NCI-H226 (cell line): ENCODE results near the gene SSR3.
A peak's percentile ranks its signal among the peaks of the same experiment; 100 is the strongest.

Experiments used
- DNase-seq: peaks from one replicate; pipeline ENCODE4 v3.0.0-alpha.2; 2015

SSR3 gene

DNA sequence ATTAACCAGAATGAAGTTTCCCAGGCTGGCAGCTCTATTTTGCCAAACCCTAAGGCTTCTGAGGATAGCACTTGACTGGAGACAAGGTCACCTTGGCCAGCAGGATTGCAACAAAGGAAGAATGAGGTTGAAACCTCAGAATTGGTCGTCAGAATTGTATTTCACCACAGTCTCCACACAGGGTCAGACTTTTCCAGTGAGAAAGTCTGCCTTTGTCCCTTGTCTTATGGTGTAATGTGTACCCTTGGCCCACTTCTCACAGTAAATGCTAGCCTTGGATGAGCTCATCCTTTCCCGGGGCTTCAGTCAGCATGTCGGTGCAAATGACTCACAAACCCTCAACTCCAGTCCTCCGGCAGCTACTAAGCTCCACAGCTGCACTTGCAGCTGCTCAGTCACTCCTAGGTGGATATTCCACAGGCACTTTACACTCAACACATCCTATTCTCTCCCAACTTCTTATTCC lies 19.7 kb downstream of the SSR3 start:
- peak; percentile 85 for DNase-seq

DNA sequence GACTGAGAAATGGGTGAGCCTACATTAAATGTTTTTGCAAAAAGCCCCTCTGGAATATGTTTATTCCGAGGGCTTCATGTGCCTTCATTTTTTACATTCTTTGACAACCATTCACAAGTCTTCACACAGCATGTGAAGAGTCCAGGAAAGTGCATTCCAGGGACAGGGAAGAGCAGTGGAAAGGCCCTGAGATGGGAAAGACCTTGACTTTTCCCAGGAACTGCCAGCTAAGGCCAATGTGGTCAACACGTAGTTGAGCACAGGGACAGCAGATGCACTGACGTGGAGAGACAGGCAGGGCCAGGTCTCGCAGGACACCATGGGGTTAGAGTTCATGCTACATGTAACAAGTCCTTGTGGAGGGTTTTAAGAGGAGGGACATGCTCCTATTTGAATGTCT lies 21.7 kb downstream of the SSR3 start:
- DNase-seq: no peak

DNA sequence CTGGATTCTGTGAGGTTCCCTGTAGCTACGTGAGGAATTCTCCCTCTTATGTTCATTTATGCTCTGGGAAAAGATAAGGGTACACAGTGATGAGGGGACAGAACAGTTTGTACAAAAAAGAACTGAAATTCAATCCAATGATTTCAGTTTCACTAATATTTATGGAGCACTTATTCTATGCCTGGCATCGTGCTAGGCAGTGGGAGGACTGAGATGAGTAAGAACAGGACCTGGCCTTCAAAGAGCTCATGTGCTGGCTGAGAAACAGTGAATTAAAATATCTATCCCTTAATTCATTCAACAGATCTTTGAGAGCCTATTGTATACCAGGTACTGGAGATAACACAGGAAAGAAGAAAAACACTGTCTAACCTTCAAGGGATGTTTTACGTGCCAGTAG lies 22.2 kb downstream of the SSR3 start:
- no peak for DNase-seq

DNA sequence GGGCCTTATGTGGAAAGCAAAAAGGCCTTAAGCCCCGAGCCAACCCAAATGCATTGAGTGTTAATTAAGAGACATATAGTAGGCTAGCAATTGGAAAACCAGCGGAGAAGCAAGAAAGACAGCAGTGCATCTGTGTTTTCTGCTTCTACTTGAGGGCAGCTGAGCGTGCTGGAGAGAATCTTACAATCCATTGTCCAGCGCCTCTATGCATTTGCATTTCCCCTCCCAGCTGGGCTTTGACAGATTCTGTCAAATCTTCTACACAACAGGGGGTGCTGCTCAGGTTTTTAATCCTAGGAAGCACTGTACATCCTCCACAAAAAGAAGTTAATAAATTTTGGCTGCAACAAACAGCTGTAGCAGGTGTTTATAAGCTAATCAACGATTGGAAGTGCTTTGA lies 23.9 kb downstream of the SSR3 start:
- no peak for DNase-seq

DNA sequence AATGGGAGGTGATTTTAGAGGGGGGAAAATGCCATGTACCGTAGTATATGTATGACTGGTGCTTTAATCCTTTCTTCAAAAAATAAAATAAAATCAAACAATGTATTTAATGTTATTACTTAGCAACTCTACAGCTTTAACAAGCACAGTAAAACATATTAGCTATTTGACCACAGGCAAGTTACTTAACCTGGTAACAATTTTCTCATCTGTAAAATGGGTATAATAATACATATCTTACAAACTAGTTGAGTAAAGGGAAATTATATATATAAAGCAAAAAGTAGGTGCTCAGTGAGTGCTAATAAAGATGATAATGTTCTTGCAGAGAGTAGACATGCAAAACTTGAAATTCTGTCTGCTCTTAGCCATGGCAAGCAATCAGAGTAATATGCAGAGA lies 27.9 kb downstream of the SSR3 start:
- no peak for DNase-seq

DNA sequence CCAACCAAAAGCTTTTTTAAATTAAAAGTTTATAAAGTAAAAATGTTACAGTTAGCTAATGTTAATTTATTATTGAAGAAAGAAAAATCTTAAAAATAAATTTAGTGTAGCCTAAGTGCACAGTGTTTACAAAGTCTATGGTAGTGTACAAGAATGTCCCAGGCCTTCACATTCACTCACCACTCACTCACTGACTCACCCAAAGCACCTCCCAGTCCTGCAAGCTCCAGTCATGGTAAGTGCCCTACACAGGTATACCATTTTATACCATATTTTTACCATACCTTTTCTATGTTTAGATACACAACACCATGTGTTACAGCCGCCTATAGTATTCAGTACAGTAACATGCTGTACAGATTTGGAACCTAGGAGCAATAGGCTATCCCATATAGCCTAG lies 29.1 kb downstream of the SSR3 start:
- DNase-seq: no peak

DNA sequence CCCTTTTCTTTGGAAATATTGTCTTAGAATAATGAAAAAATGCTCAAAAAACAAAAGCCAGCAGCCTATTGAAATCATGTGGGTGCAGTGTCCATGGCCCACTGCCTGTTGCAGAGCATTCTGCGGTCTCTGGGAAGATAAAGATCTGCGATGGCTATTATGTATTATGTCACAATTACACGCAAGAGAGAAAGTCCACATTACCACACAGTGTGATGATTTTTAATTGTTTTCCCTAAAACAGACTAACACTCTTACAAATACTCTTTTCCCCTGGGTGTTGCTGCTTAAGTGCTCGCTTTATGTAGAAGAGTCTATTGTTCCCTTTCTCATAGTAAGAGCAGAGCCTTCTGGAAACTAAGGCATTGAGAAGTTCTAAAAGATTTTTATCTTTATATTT lies 32.2 kb downstream of the SSR3 start:
- DNase-seq: no peak

DNA sequence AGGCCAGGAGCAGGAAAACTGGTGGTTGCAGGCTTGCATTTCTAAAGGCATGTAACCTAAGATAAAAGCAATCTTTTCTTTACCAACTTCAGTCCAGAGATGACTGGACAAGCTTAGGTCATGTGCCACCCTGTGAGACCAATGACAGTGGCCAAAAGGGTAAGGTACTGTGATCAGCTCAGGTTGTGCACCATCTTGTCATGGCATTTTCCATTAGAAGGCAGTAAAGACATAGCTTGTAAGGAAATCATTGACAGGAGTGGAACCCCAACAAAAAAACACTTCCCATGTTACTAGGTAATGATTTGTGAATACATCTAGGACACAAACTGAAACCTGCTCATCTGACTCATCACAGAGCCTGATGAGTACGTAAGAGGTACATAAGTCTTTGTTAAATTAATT lies 35.2 kb downstream of the SSR3 start:
- no peak for DNase-seq

DNA sequence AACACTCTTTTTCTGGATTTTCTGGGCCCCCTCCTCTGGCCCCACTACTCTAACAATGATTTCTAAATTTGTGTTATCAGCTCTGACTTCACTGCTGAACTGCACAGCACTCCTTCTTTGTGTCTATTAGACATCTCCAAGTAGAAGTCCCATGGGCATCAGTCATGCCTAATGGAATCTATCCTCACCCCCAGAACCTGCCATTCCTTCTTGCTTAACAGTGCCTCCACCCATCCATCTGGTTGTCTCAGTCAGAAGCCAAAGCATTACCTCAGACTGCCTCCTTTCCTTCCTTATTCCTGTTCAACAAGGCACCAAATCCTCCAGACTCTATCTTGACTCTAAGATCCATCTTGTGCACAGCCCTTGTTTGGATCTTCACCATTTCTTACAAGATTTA lies 36.2 kb downstream of the SSR3 start:
- DNase-seq: peak; percentile 62

DNA sequence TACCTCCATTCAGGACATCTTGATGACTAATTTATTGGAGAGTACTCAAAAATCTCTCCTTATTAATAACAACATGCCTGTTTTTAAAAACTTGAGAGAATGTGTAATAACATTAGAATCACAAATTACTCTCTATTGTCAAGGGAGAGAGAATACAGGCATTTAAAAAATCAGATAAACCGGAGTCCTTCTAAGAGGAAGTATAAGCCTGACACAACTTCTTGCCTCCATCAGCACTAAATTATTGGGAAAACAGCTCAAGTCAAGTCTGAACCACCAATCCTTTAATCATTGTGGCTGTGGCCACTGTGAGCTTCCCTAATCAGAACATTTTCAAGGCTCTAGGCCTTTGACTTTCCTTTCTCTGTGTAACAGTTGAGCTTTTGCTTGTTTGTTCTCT lies 38.0 kb downstream of the SSR3 start:
- no peak for DNase-seq

DNA sequence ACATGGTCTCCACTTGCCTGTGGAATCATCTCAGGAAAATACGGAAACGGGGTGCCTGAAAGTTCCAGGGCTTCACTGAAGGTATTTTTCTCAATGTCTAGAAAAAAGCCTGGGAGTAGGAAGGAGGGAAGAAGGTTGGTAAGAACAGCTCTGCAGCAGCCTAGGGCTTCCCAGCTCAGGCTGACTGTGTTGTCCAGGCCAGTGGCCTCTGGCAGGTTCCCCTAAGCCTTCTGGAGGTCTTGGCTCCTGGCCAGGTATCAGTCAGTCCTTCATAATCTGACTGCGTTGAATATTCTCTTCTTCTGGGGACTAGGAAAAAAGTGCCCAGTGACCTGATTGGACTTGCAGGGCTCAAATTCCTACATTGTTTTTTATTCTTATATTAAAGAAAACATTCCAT lies 38.6 kb downstream of the SSR3 start:
- DNase-seq: no peak

DNA sequence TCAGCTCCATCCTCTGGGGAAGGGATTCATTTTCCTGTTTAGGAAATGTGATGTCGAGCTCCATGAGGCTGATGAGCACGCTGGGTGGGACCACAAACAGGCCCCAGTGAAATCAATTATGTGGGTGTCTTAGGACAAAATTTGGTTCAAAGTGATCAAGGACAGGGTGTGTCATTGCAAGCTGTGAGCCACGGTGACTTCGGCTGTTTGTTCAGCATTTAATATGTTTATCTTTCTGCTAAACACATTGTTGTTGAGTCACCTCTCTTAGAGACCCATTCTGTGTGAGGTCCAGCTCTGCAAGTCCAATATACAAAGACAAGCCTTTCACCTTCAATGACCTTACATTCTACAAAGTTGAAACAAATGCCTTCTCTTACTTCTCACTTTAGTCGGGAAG lies 41.3 kb downstream of the SSR3 start:
- DNase-seq: no peak

DNA sequence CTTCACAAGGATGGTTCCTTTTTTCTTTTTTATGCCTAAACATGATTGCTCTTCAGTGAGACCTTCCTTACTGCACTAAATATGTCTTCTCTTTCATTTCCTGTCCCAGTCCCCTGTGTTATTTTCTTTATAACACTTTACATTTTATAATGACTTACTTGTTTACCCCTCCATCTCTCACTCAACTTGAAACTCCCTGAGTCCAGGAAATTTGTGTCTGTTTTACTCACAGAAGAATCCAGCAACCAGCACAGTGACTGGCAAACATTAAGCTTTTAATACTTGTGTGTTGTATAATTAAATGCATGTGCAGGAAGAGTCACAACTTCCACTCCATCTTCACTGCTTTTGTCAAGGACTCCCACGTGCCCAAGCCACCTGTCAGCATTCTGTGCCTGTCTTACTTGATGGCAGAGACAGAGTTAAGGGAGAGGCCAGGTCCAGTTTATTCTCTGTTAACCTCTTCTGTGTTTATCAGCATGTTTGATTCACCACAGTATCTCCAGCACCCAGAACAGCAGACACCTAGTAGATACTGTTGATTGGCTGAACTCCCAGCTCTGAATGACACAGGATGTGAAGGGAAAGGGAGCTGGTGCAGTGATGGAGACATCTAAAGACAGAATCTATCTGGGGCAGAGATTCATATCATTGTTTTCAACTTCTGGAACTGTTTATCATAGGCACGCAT lies 42.8 kb downstream of the SSR3 start:
- no peak for DNase-seq

DNA sequence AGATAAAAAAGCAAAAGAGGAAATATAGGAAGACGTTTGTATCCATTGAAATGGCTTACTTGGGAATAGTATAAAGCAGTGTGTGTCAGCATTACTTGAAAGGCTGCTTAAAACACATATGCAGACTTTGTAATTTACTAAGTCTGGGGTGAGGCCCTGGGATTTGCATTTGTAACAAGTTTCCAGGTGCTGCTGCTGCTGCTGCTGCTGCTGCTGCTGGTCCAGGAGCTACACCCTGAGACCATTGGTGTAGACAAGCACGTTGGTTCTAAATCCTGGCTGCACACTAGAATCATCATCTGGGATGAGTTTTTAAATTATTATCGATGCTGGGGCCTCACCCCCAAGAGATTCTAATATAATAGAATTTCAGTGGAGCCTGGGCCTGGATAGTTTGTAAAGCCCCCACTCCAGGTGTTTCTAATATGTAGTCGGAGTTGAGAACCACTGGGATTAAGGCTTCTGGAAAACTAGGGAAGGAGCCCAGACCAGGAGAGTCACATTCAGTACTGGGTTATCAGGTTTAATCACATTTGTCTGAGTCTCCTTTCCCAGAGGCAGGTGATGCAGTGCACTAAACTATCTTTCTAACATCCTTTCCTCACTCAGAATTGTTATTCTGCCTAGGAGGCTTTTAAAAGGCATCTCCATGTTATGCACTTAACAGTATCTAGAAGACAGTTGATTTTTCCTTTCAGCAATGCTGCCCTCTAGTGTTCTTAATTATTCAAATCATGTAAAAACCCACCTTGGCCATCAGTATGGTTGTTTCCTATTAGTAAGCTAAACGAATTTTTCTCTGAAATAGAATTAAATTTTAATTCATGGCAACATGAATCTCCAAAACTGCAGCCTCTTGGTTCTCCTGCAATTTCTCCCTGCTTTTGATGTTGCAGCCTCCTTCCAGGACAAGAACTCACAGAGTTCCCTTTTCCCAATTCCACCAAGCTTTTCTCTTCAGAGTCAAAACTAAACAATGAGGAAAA lies 45.4 kb downstream of the SSR3 start:
- DNase-seq: no peak

DNA sequence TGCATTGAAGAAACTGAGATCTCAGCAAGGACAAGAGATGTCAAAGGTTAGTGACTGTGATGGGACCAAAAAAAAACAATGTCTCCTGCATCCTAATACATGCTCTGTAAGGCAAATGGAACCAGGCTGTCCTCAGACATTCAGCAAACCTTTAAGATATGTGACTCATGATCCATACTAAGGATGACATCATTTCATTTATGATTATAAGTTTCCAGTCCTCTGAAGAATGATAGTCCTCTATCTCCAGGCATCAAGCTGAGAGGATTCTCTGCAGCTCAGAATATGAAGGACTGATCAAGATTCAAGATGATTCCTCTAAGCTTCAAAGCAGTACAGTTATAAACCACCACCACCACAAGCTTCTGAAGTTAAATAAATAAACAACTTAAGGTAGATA lies 47.6 kb downstream of the SSR3 start:
- no peak for DNase-seq

DNA sequence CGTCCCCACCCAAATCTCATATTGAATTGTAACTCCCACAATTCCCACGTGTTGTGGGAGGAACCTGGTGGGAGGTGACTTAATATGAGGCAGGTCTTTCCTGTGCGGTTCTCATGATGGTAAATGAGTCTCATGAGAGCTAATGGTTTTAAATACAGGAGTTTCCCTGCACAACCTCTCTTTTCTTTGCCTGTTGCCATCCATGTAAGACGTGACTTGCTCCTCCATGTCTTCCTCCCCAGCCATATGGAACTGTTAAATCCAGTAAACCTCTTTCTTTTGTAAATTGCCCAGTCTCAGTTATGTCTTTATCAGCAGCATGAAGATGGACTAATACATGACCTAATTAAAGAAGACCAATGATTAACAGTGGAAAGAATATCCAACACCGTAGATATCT lies 56.6 kb downstream of the SSR3 start:
- DNase-seq: no peak

DNA sequence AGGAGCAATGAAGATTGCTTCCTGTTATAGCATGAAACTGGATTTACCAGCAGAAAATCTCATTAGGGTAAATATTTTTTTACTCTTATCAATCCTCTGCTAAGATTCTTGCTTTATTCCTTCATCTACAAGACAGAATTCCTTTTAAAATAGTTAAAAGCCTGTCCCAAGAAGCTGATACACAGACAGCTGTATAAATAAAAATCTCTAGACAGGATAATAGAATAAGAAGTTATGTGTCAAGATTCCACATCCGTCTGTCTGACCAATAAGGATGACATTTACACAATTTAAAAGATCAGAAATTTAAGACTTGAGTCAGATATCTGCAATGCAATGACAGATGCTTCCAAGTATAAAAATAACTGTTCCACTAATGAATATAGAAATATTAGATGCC lies 57.6 kb downstream of the SSR3 start:
- DNase-seq: no peak

DNA sequence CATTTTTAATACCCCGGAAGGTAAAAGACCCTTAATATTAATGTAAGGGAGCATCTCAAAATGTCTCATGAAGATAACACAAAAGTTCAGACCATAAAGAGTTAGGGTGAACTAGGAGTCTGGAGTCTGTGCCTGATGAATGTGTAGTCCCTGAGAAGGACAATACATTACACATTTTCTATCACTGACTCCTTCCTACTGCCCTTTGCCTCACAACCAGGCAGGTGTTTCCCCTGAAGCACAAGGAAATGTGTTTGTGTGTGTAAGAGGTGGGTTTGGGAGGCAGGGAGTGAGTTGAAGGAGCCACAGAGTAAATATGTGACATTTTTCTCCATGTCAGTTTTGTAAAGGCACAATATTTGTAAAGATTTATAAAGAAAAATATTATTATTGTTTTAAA lies 59.1 kb downstream of the SSR3 start:
- no peak for DNase-seq

DNA sequence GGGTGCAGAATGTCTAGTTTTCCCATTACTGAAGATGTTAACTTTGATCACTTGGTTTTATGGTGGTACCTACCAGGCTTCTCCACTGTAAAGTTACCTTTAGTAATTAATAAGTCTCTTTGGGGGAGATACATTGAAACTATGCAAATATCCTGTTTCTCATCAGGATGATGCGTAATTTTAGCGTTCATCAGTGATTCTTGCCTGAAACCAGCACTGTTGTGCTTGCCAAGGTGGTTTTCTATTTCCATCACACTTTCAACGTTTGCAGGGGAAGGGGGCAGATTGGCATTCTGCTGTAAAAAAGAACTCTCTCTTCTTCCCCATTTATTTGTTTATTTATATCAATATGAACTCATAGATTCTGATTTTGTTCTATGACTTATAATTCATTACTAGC lies 61.0 kb downstream of the SSR3 start:
- no peak for DNase-seq

DNA sequence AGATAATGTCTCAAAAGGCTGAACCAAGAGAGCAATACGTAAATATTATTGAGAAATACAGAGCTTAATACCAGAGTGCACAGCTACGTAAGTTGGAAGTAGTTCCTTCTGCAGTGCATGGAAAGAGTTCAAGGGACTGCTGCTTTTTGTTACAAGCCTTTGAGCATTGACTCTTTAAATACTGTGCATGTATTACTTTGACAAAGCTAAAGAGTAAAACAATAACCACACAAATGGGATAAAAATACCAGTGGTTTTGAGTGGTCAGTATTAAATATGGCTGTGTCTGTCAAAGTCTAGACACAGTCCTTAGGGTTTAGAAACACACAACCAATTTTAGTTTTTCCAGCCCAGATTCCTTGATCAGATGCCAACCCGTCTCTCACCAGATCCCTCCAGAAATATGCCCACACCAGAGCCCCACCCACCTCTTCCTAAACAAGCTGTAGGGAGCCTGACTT lies 62.1 kb downstream of the SSR3 start:
- DNase-seq: no peak

DNA sequence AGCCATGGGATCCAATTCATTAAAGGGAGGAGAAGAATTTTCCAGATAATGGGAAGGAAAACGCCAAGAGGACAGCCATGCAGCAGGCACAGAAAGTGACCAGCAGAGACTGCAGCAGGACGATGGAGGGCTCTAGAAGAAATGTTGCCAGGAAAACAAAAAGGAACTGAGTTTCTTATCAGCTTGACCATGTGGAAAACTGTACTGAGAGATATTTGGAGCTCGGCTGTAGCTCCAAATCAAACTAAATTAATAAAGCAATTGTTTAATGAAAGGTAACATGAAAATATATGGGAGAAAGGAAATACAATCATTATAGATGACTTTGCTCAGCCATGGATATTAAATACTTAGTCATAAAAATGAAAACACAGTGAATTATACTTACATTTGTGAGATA lies 63.7 kb downstream of the SSR3 start:
- DNase-seq: no peak
